Thymus (tissue), 11 donors: Measurements from ENCODE around the gene KIRREL3. TPM values are rescaled to one million over a fixed set of nuclear protein-coding genes. Genes with fewer than 3 reads are reported as not detected.

Source experiments
- DNase-seq, 9 donors: peaks; one replicate each; pipeline ENCODE4 v3.0.0-alpha.2; 2013; ENCODE audit warnings: low spot score in 9 of 9, low read depth in 6 of 9, missing footprints in 1 of 9
- H3K27ac ChIP-seq, 2 donors: one replicate each; pipeline ENCODE4 v1.5.1; 2013; ENCODE audit warnings: control low read depth in 1 of 2, low read depth in 1 of 2, low read length in 1 of 2, mild to moderate bottlenecking in 1 of 2, moderate library complexity in 1 of 2
- H3K27me3 ChIP-seq, 2 donors: one replicate each; pipeline ENCODE4 v1.5.1; 2013; ENCODE audit warnings: low read length in 1 of 2; ENCODE audit not compliant: control insufficient read depth in 2 of 2, insufficient read depth in 1 of 2
- H3K36me3 ChIP-seq, 2 donors: one replicate each; pipeline ENCODE4 v1.5.1; 2013; ENCODE audit warnings: low read length in 1 of 2, mild to moderate bottlenecking in 1 of 2, moderate library complexity in 1 of 2; ENCODE audit not compliant: control insufficient read depth in 2 of 2, insufficient read depth in 2 of 2
- H3K4me1 ChIP-seq, 2 donors: one replicate each; pipeline ENCODE4 v1.5.1; 2013; ENCODE audit warnings: low read length in 2 of 2; ENCODE audit not compliant: control insufficient read depth in 2 of 2, insufficient read depth in 2 of 2
- H3K4me3 ChIP-seq, 2 donors: one replicate each; pipeline ENCODE4 v1.5.1; 2013; ENCODE audit warnings: low read length in 2 of 2, control low read depth in 1 of 2, mild to moderate bottlenecking in 1 of 2
- H3K9me3 ChIP-seq, 2 donors: one replicate each; pipeline ENCODE4 v1.5.1; 2013; ENCODE audit warnings: low read length in 1 of 2, mild to moderate bottlenecking in 1 of 2; ENCODE audit not compliant: control insufficient read depth in 2 of 2, insufficient read depth in 1 of 2
- WGBS: extraction: QIAGEN DNeasy Blood & Tissue Kit; methylation state at CpG from one replicate; pipeline ENCODE4 v1.1.7; 2013; 5-methylcytosine and 5-hydroxymethylcytosine counted together
- polyA plus RNA-seq: library from polyadenylated mRNA; stranded (reverse); fragments of 200-250 nt; gene quantifications from one replicate; pipeline ENCODE4 v1.2.3, GENCODE V29; 2013
- total RNA-seq: library from RNA; stranded (reverse); fragments of 120-200 nt; gene quantifications from one replicate; pipeline ENCODE4 v1.2.4, GENCODE V29; 2013
- donor health status: healthy.

KIRREL3 gene
- total and polyA plus RNA-seq, 2 donors, result 0.09 to 0.14 TPM

GRCh38 chr11:126797457-126798169 lies 203.0 kb downstream of the KIRREL3 start:
- H3K9me3 ChIP-seq, result no peaks in the 10 kb centered on the region
- H3K4me1 ChIP-seq, result no peaks in the 10 kb centered on the region
- no peak overlapping the region for H3K27ac ChIP-seq
- H3K27me3 ChIP-seq, result no peaks in the 10 kb centered on the region
- no peaks in the 10 kb centered on the region for H3K36me3 ChIP-seq
- DNase-seq, result no peak
- no peak overlapping the region for H3K4me3 ChIP-seq
- 92% methylated on average over 5 of the region's 5 CpGs for WGBS

GRCh38 chr11:126793596-126793995 lies 207.0 kb downstream of the KIRREL3 start:
- no peaks in the 10 kb centered on the region for H3K27me3 ChIP-seq
- H3K4me1 ChIP-seq, result no peaks in the 10 kb centered on the region
- no peak overlapping the region for H3K27ac ChIP-seq
- H3K36me3 ChIP-seq, result no peaks in the 10 kb centered on the region
- no peak for DNase-seq
- no peak overlapping the region for H3K4me3 ChIP-seq
- WGBS, result 92% methylated on average over 6 of the region's 6 CpGs
- no peaks in the 10 kb centered on the region for H3K9me3 ChIP-seq

GRCh38 chr11:126791991-126792390 lies 208.6 kb downstream of the KIRREL3 start:
- no peaks in the 10 kb centered on the region for H3K4me1 ChIP-seq
- H3K27me3 ChIP-seq, result no peaks in the 10 kb centered on the region
- H3K9me3 ChIP-seq, result no peaks in the 10 kb centered on the region
- 90% methylated on average over 7 of the region's 7 CpGs for WGBS
- no peak for DNase-seq
- H3K36me3 ChIP-seq, result no peaks in the 10 kb centered on the region
- H3K27ac ChIP-seq, result no peak overlapping the region
- H3K4me3 ChIP-seq, result no peak overlapping the region

GRCh38 chr11:126791446-126791845 lies 209.1 kb downstream of the KIRREL3 start:
- Histone ChIP-seq H3K27ac (no peak overlapping the region), H3K27me3 (no peaks in the 10 kb centered on the region), H3K4me3 (no peak overlapping the region), H3K9me3 (no peaks in the 10 kb centered on the region), H3K36me3 (no peaks in the 10 kb centered on the region), H3K4me1 (no peaks in the 10 kb centered on the region)
- WGBS, result 80% methylated on average over 3 of the region's 3 CpGs
- DNase-seq, result no peak

- Histone ChIP-seq H3K27me3 (no peaks in the 10 kb centered on the region), H3K9me3 (no peaks in the 10 kb centered on the region), H3K4me3 (no peak overlapping the region), H3K4me1 (no peaks in the 10 kb centered on the region), H3K27ac (no peak overlapping the region), H3K36me3 (no peaks in the 10 kb centered on the region)
- DNase-seq, result no peak
- WGBS, result 94% methylated on average over 10 of the region's 10 CpGs
Observed at GRCh38 chr11:126790550-126791081, 210.0 kb downstream of the KIRREL3 start.

GRCh38 chr11:126782810-126783209 lies 217.8 kb downstream of the KIRREL3 start:
- Histone ChIP-seq H3K4me1 (no peaks in the 10 kb centered on the region), H3K27ac (no peak overlapping the region), H3K4me3 (no peak overlapping the region), H3K36me3 (no peaks in the 10 kb centered on the region), H3K9me3 (no peaks in the 10 kb centered on the region), H3K27me3 (peaks cover 0 to 2% of the 10 kb centered on the region in 2 donors)
- WGBS, result 63% methylated on average over 2 of the region's 2 CpGs
- no peak for DNase-seq

GRCh38 chr11:126781942-126782341 lies 218.6 kb downstream of the KIRREL3 start:
- no peak for DNase-seq
- H3K27ac ChIP-seq, result no peak overlapping the region
- peaks cover 0 to 2% of the 10 kb centered on the region in 2 donors for H3K27me3 ChIP-seq
- WGBS, result 93% methylated on average over 5 of the region's 5 CpGs
- no peaks in the 10 kb centered on the region for H3K9me3 ChIP-seq
- H3K4me3 ChIP-seq, result no peak overlapping the region
- H3K4me1 ChIP-seq, result no peaks in the 10 kb centered on the region
- H3K36me3 ChIP-seq, result no peaks in the 10 kb centered on the region

- DNase-seq, result no peak
- H3K27ac ChIP-seq, result no peak overlapping the region
- peaks cover 0 to 2% of the 10 kb centered on the region in 2 donors for H3K27me3 ChIP-seq
- no peaks in the 10 kb centered on the region for H3K36me3 ChIP-seq
- no peaks in the 10 kb centered on the region for H3K9me3 ChIP-seq
- H3K4me3 ChIP-seq, result no peak overlapping the region
- WGBS, result 97% methylated on average over 3 of the region's 3 CpGs
- no peaks in the 10 kb centered on the region for H3K4me1 ChIP-seq
Observed at GRCh38 chr11:126776119-126776518, 224.5 kb downstream of the KIRREL3 start.

GRCh38 chr11:126772267-126772666 lies 228.3 kb downstream of the KIRREL3 start:
- H3K9me3 ChIP-seq, result no peaks in the 10 kb centered on the region
- WGBS, result 85% methylated on average over 8 of the region's 8 CpGs
- H3K27ac ChIP-seq, result no peak overlapping the region
- no peaks in the 10 kb centered on the region for H3K36me3 ChIP-seq
- H3K27me3 ChIP-seq, result no peaks in the 10 kb centered on the region
- no peak for DNase-seq
- H3K4me1 ChIP-seq, result no peaks in the 10 kb centered on the region
- H3K4me3 ChIP-seq, result no peak overlapping the region
